ENCODE data around the gene DOCK4. TPM values are rescaled to one million over a fixed set of nuclear protein-coding genes. Genes with fewer than 3 reads are reported as not detected.

The DOCK4 gene
- total RNA-seq, 1 donor from 2014 or later = 100 TPM

DNA sequence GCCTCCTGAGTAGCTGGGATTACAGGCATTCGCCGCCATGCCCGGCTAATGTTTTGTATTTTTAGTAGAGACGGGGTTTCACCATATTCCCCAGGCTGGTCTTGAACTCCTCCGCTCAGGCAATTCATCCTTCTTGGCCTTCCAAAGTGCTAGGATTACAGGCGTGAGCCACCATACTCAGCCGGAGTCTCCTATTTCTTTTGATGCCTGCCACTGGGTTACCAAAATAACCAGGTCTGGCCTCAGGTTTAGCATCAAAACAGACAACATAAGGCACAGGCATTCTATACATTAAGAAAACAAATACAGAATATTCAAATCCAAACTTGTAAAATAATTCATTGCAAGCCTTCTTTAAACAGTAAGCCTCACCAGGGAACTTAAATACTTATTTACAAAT is 354.1 kb downstream of the DOCK4 start:
- H3K27me3 ChIP-seq = no peaks in the 10 kb centered on the region
- no peaks in the 10 kb centered on the region for H3K9me3 ChIP-seq
- DNase-seq = no peak
- H3K27ac ChIP-seq = no peak overlapping the region
- TF ChIP-seq, protein P1, sequence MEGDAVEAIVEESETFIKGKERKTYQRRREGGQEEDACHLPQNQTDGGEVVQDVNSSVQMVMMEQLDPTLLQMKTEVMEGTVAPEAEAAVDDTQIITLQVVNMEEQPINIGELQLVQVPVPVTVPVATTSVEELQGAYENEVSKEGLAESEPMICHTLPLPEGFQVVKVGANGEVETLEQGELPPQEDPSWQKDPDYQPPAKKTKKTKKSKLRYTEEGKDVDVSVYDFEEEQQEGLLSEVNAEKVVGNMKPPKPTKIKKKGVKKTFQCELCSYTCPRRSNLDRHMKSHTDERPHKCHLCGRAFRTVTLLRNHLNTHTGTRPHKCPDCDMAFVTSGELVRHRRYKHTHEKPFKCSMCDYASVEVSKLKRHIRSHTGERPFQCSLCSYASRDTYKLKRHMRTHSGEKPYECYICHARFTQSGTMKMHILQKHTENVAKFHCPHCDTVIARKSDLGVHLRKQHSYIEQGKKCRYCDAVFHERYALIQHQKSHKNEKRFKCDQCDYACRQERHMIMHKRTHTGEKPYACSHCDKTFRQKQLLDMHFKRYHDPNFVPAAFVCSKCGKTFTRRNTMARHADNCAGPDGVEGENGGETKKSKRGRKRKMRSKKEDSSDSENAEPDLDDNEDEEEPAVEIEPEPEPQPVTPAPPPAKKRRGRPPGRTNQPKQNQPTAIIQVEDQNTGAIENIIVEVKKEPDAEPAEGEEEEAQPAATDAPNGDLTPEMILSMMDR (IDR thresholded peaks at IDR 0.05) = no peak
- H3K4me1 ChIP-seq = no peaks in the 10 kb centered on the region
- H3K4me3 ChIP-seq = no peak overlapping the region
- peaks cover 13% of the 10 kb centered on the region for H3K36me3 ChIP-seq
- ATAC-seq = no peak
- intact Hi-C loops (cut with DNase I) = no loop called here

DNA sequence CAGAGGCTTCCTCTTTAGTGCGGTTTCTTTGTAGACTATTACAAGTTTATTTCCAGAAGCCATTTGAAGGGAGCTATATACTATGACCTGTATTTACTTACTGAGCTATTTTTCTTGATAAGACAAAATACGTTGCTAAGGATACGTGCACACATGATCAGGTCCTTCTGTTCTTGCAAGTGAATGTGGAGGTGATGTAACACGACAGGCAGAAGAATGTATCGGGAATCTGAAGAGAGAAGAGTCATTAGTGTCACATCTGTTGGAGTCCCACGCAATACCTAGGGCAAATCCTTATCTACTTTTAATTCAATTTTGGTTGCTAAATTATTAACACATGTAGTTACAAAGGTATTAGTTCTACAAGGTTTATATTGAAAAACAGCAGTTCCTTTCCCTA is 359.3 kb downstream of the DOCK4 start:
- TF ChIP-seq, protein P1 (IDR thresholded peaks at IDR 0.05) = no peak
- Histone ChIP-seq H3K27ac (no peak overlapping the region), H3K36me3 (peaks cover 58% of the 10 kb centered on the region), H3K4me1 (no peaks in the 10 kb centered on the region), H3K27me3 (no peaks in the 10 kb centered on the region), H3K4me3 (no peak overlapping the region), H3K9me3 (no peaks in the 10 kb centered on the region)
- DNase-seq (no peak), ATAC-seq (no peak)
- intact Hi-C loops (cut with DNase I) = no loop called here

GRCh38 chr7:111845853-111846252 is 360.3 kb downstream of the DOCK4 start:
- TF ChIP-seq, protein P1 (IDR thresholded peaks at IDR 0.05) = no peak
- intact Hi-C loops (cut with DNase I) = no loop called here
- Histone ChIP-seq H3K27me3 (no peaks in the 10 kb centered on the region), H3K36me3 (peaks cover 58% of the 10 kb centered on the region), H3K4me3 (no peak overlapping the region), H3K27ac (no peak overlapping the region), H3K4me1 (no peaks in the 10 kb centered on the region), H3K9me3 (no peaks in the 10 kb centered on the region)
- no peak for DNase-seq
- ATAC-seq = no peak

- Histone ChIP-seq H3K4me3 (no peak overlapping the region), H3K27me3 (no peaks in the 10 kb centered on the region), H3K27ac (no peak overlapping the region), H3K4me1 (no peaks in the 10 kb centered on the region), H3K36me3 (peaks cover 58% of the 10 kb centered on the region), H3K9me3 (no peaks in the 10 kb centered on the region)
- DNase-seq (no peak), ATAC-seq (no peak)
- TF ChIP-seq, protein P1 (IDR thresholded peaks at IDR 0.05) = no peak
- intact Hi-C loops (cut with DNase I) = no loop called here
These were observed 361.1 kb downstream of the DOCK4 start for GRCh38 chr7:111844904-111845671.

- H3K9me3 ChIP-seq = no peaks in the 10 kb centered on the region
These were observed 363.7 kb downstream of the DOCK4 start for GRCh38 chr7:111842491-111842890.

More at GRCh38 chr7:111842491-111842890, 363.7 kb downstream of the DOCK4 start:
- TF ChIP-seq, protein P1 (IDR thresholded peaks at IDR 0.05) = no peak
- intact Hi-C loops (cut with DNase I) = no loop called here
- Histone ChIP-seq H3K27me3 (no peaks in the 10 kb centered on the region), H3K4me3 (no peak overlapping the region), H3K27ac (no peak overlapping the region), H3K4me1 (no peaks in the 10 kb centered on the region), H3K36me3 (peaks cover 50% of the 10 kb centered on the region)
- ATAC-seq = peak; percentile 12
- no peak for DNase-seq

Data from upper lobe of right lung (tissue), 1 donor.